ENCODE data around the gene VPS13D.

Gene VPS13D

GRCh38 chr1:12531179-12531499 lies 301.3 kb downstream of the VPS13D start:
- Histone ChIP-seq H3K4me2 (ENCODE audit: low read length, poor library complexity, severe bottlenecking) (no peak overlapping the region), H3K9me3 (ENCODE audit: control insufficient read depth, low read length) (no peaks in the 10 kb centered on the region), H4K91ac (ENCODE audit: low read length) (no peak overlapping the region), H4K8ac (ENCODE audit: low read length) (no peak overlapping the region), H3K18ac (ENCODE audit: low read depth in 1 of 2, low read length in 2 of 2) (no peak overlapping the region), H3K36me3 (ENCODE audit: control insufficient read depth in 1 of 2, insufficient read depth in 2 of 2, low read depth in 1 of 2, low read length in 2 of 2) (no peaks in the 10 kb centered on the region), H2AK5ac (ENCODE audit: low read length, severe bottlenecking) (no peak overlapping the region), H3K4me1 (ENCODE audit: control insufficient read depth, insufficient read depth, low read depth, low read length) (no peaks in the 10 kb centered on the region), H3K4me3 (ENCODE audit: insufficient read depth in 1 of 2, low read depth in 1 of 2, low read length in 2 of 2) (no peak overlapping the region), H3K14ac (ENCODE audit: low read length in 2 of 2) (no peak overlapping the region), H3K79me1 (replicated peaks; ENCODE audit: low read length, poor library complexity, severe bottlenecking) (no peaks in the 10 kb centered on the region), H3K4ac (ENCODE audit: low read depth in 1 of 2, low read length in 2 of 2) (no peak overlapping the region), H3K9ac (ENCODE audit: low read length) (no peak overlapping the region), H3K27ac (ENCODE audit: low read length, poor library complexity, severe bottlenecking) (no peak overlapping the region), H2AFZ (ENCODE audit: low read depth, low read length) (no peak overlapping the region), H3K23ac (ENCODE audit: low read length in 2 of 2) (no peak overlapping the region), H3K27me3 (ENCODE audit: control insufficient read depth in 1 of 2, insufficient read depth in 1 of 2, low read length in 2 of 2) (peaks cover 0 to under 1% of the 10 kb centered on the region in 2 experiments), H2BK120ac (ENCODE audit: low read depth, low read length) (no peak overlapping the region), H2BK12ac (ENCODE audit: low read length in 2 of 2) (no peak overlapping the region), H2BK5ac (ENCODE audit: low read depth, low read length, poor library complexity, severe bottlenecking) (no peak overlapping the region), H2BK15ac (ENCODE audit: low read depth, poor library complexity, severe bottlenecking) (no peak overlapping the region)
- no CpG with 5 or more reads among the region's 1 CpG for WGBS
- DNase-seq: no peak

GRCh38 chr1:12532405-12533315 lies 302.8 kb downstream of the VPS13D start:
- no peak overlapping the region for H2BK15ac ChIP-seq (ENCODE audit: low read depth, poor library complexity, severe bottlenecking)
- H3K4ac ChIP-seq (ENCODE audit: low read depth in 1 of 2, low read length in 2 of 2): no peak overlapping the region
- no peak overlapping the region for H3K4me3 ChIP-seq (ENCODE audit: insufficient read depth in 1 of 2, low read depth in 1 of 2, low read length in 2 of 2)
- H2AFZ ChIP-seq (ENCODE audit: low read depth, low read length): no peak overlapping the region
- no peak overlapping the region for H3K4me2 ChIP-seq (ENCODE audit: low read length, poor library complexity, severe bottlenecking)
- H2BK12ac ChIP-seq (ENCODE audit: low read length in 2 of 2): no peak overlapping the region
- no peak overlapping the region for H4K8ac ChIP-seq (ENCODE audit: low read length)
- H3K27ac ChIP-seq (ENCODE audit: low read length, poor library complexity, severe bottlenecking): no peak overlapping the region
- H2BK5ac ChIP-seq (ENCODE audit: low read depth, low read length, poor library complexity, severe bottlenecking): no peak overlapping the region
- no peak overlapping the region for H3K14ac ChIP-seq (ENCODE audit: low read length in 2 of 2)
- H3K9ac ChIP-seq (ENCODE audit: low read length): no peak overlapping the region
- H3K18ac ChIP-seq (ENCODE audit: low read depth in 1 of 2, low read length in 2 of 2): no peak overlapping the region
- no peaks in the 10 kb centered on the region for H3K36me3 ChIP-seq (ENCODE audit: control insufficient read depth in 1 of 2, insufficient read depth in 2 of 2, low read depth in 1 of 2, low read length in 2 of 2)
- no peak for DNase-seq
- no peaks in the 10 kb centered on the region for H3K79me1 ChIP-seq (replicated peaks; ENCODE audit: low read length, poor library complexity, severe bottlenecking)
- H3K27me3 ChIP-seq (ENCODE audit: control insufficient read depth in 1 of 2, insufficient read depth in 1 of 2, low read length in 2 of 2): peaks cover 0 to 11% of the 10 kb centered on the region in 2 experiments
- no peaks in the 10 kb centered on the region for H3K9me3 ChIP-seq (ENCODE audit: control insufficient read depth, low read length)
- no peak overlapping the region for H2BK120ac ChIP-seq (ENCODE audit: low read depth, low read length)
- H2AK5ac ChIP-seq (ENCODE audit: low read length, severe bottlenecking): no peak overlapping the region
- WGBS: 92% methylated on average over 19 of the region's 19 CpGs
- no peaks in the 10 kb centered on the region for H3K4me1 ChIP-seq (ENCODE audit: control insufficient read depth, insufficient read depth, low read depth, low read length)
- H4K91ac ChIP-seq (ENCODE audit: low read length): no peak overlapping the region
- no peak overlapping the region for H3K23ac ChIP-seq (ENCODE audit: low read length in 2 of 2)

- Histone ChIP-seq H2AK5ac (ENCODE audit: low read length, severe bottlenecking) (no peak overlapping the region), H3K4me1 (ENCODE audit: control insufficient read depth, insufficient read depth, low read depth, low read length) (peaks cover 18% of the 10 kb centered on the region), H3K9ac (ENCODE audit: low read length) (no peak overlapping the region), H2BK120ac (ENCODE audit: low read depth, low read length) (no peak overlapping the region), H3K23ac (ENCODE audit: low read length in 2 of 2) (no peak overlapping the region), H2AFZ (ENCODE audit: low read depth, low read length) (no peak overlapping the region), H2BK12ac (ENCODE audit: low read length in 2 of 2) (no peak overlapping the region), H3K36me3 (ENCODE audit: control insufficient read depth in 1 of 2, insufficient read depth in 2 of 2, low read depth in 1 of 2, low read length in 2 of 2) (no peaks in the 10 kb centered on the region), H3K27me3 (ENCODE audit: control insufficient read depth in 1 of 2, insufficient read depth in 1 of 2, low read length in 2 of 2) (peaks cover 0 to 39% of the 10 kb centered on the region in 2 experiments), H3K4me3 (ENCODE audit: insufficient read depth in 1 of 2, low read depth in 1 of 2, low read length in 2 of 2) (no peak overlapping the region), H3K14ac (ENCODE audit: low read length in 2 of 2) (no peak overlapping the region), H3K18ac (ENCODE audit: low read depth in 1 of 2, low read length in 2 of 2) (no peak overlapping the region), H2BK5ac (ENCODE audit: low read depth, low read length, poor library complexity, severe bottlenecking) (no peak overlapping the region), H3K4ac (ENCODE audit: low read depth in 1 of 2, low read length in 2 of 2) (no peak overlapping the region), H3K27ac (ENCODE audit: low read length, poor library complexity, severe bottlenecking) (no peak overlapping the region), H2BK15ac (ENCODE audit: low read depth, poor library complexity, severe bottlenecking) (no peak overlapping the region), H3K9me3 (ENCODE audit: control insufficient read depth, low read length) (no peaks in the 10 kb centered on the region), H4K8ac (ENCODE audit: low read length) (no peak overlapping the region), H3K4me2 (ENCODE audit: low read length, poor library complexity, severe bottlenecking) (no peak overlapping the region), H4K91ac (ENCODE audit: low read length) (no peak overlapping the region), H3K79me1 (replicated peaks; ENCODE audit: low read length, poor library complexity, severe bottlenecking) (no peaks in the 10 kb centered on the region)
- 40% methylated on average over 1 of the region's 1 CpG for WGBS
- no peak for DNase-seq
These were observed 306.3 kb downstream of the VPS13D start for GRCh38 chr1:12536023-12536639.

- H3K23ac ChIP-seq (ENCODE audit: low read length in 2 of 2): no peak overlapping the region
- H4K91ac ChIP-seq (ENCODE audit: low read length): no peak overlapping the region
- WGBS: 81% methylated on average over 4 of the region's 4 CpGs
- H3K36me3 ChIP-seq (ENCODE audit: control insufficient read depth in 1 of 2, insufficient read depth in 2 of 2, low read depth in 1 of 2, low read length in 2 of 2): no peaks in the 10 kb centered on the region
- no peak overlapping the region for H3K18ac ChIP-seq (ENCODE audit: low read depth in 1 of 2, low read length in 2 of 2)
- no peaks in the 10 kb centered on the region for H3K9me3 ChIP-seq (ENCODE audit: control insufficient read depth, low read length)
- no peak overlapping the region for H2BK120ac ChIP-seq (ENCODE audit: low read depth, low read length)
- no peak overlapping the region for H2AFZ ChIP-seq (ENCODE audit: low read depth, low read length)
- H3K27me3 ChIP-seq (ENCODE audit: control insufficient read depth in 1 of 2, insufficient read depth in 1 of 2, low read length in 2 of 2): peaks cover 0 to 46% of the 10 kb centered on the region in 2 experiments
- no peak for DNase-seq
- no peak overlapping the region for H3K4me3 ChIP-seq (ENCODE audit: insufficient read depth in 1 of 2, low read depth in 1 of 2, low read length in 2 of 2)
- H3K4me1 ChIP-seq (ENCODE audit: control insufficient read depth, insufficient read depth, low read depth, low read length): peaks cover 20% of the 10 kb centered on the region
- no peak overlapping the region for H2AK5ac ChIP-seq (ENCODE audit: low read length, severe bottlenecking)
- no peak overlapping the region for H3K4ac ChIP-seq (ENCODE audit: low read depth in 1 of 2, low read length in 2 of 2)
- H3K79me1 ChIP-seq (replicated peaks; ENCODE audit: low read length, poor library complexity, severe bottlenecking): no peaks in the 10 kb centered on the region
- H3K4me2 ChIP-seq (ENCODE audit: low read length, poor library complexity, severe bottlenecking): no peak overlapping the region
- H2BK5ac ChIP-seq (ENCODE audit: low read depth, low read length, poor library complexity, severe bottlenecking): no peak overlapping the region
- H2BK12ac ChIP-seq (ENCODE audit: low read length in 2 of 2): no peak overlapping the region
- no peak overlapping the region for H2BK15ac ChIP-seq (ENCODE audit: low read depth, poor library complexity, severe bottlenecking)
- H4K8ac ChIP-seq (ENCODE audit: low read length): no peak overlapping the region
- H3K14ac ChIP-seq (ENCODE audit: low read length in 2 of 2): no peak overlapping the region
- H3K9ac ChIP-seq (ENCODE audit: low read length): no peak overlapping the region
- H3K27ac ChIP-seq (ENCODE audit: low read length, poor library complexity, severe bottlenecking): no peak overlapping the region
These were observed 307.5 kb downstream of the VPS13D start for GRCh38 chr1:12537294-12537693.

Measured in mesenchymal stem cell (in vitro differentiated cells and primary cell).